ENCODE measurements around the gene PTPN11. TPM values are rescaled to one million over a fixed set of nuclear protein-coding genes. Genes with fewer than 3 reads are reported as not detected.

The PTPN11 gene
- 57.8 TPM for polyA plus RNA-seq (2013)

DNA sequence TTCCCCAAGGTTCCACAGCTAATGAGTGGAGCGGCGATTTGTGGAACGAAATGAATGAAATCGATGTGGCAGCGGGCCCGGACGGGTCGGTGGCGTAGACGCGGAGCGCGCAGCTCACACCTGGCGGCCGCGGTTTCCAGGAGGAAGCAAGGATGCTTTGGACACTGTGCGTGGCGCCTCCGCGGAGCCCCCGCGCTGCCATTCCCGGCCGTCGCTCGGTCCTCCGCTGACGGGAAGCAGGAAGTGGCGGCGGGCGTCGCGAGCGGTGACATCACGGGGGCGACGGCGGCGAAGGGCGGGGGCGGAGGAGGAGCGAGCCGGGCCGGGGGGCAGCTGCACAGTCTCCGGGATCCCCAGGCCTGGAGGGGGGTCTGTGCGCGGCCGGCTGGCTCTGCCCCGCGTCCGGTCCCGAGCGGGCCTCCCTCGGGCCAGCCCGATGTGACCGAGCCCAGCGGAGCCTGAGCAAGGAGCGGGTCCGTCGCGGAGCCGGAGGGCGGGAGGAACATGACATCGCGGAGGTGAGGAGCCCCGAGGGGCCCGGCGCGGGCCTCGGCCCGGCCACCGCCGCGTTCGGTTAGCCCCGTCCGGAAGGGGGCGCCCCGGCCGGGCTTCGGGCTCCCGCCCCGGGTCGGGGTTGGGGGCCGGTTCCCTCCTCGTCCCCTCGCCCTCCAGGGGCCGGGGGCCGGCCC lies at the start of gene PTPN11:
PTPN11 (plus strand) TSS at position 340 of the 689 bp plus-strand sequence; CDS start at position 505, 165 bp downstream.
- CTCF ChIA-PET = interaction anchor here (1.4 kb wide), 1 partner anchor 10 kb away, joined by 3 read pairs; no protein-coding TSS in a partner anchor
- DNase-seq = peak; percentile 82 to 93 (median 90)
- Histone ChIP-seq H3K27me3 (replicated peaks in 2 of 5; ENCODE audit: control insufficient read depth in 4 of 5, insufficient read depth in 5 of 5, low read length in 4 of 5) (no peaks in the 10 kb centered on the region), H3K4me3 (ENCODE audit: control insufficient read depth in 1 of 7, extremely low read depth in 1 of 7, insufficient read depth in 4 of 7, low read depth in 2 of 7, low read length in 6 of 7) (peak within 1 kb of the TSS; percentile 51 to 99 (median 99)), H3K36me3 (ENCODE audit: control insufficient read depth in 4 of 4, insufficient read depth in 4 of 4, low read length in 3 of 4) (peaks cover 0 to 11% (median 0%) of the 10 kb centered on the region in 4 experiments), H3K4me1 (ENCODE audit: control extremely low read depth in 1 of 4, control insufficient read depth in 4 of 4, insufficient read depth in 4 of 4, low read length in 3 of 4) (peaks cover 6 to 27% (median 19%) of the 10 kb centered on the region in 4 experiments), H3K27ac (ENCODE audit: insufficient read depth in 1 of 2, low read depth in 1 of 2, low read length in 2 of 2, poor library complexity in 1 of 2, severe bottlenecking in 2 of 2) (peak within 1 kb of the TSS; percentile 80 to 93), H3K9me3 (ENCODE audit: control extremely low read depth in 1 of 5, control insufficient read depth in 4 of 5, insufficient read depth in 2 of 5, low read depth in 1 of 5, low read length in 4 of 5) (no peaks in the 10 kb centered on the region)
- POLR2A ChIA-PET = no interaction called here
- 0% methylated on average over 59 of the region's 89 CpGs for WGBS (ENCODE audit: insufficient coverage)

DNA sequence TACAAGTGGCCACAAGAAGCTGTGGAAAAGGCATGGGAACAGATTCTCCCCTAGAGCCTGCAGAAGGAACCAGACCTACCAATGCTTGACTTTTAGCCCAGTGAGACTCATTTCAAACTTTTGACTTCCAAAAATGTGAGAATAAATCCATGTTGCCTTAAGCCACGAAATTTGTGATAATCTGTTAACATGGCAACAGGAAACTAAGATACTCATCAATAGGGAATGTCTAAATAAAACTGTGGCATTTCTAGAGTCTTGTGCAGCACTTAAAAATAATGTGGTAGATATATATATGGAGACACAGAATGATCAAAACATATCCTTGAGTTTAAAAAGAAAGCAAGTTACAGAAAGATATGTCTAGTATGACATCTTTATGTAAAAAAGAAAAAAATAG lies 48.5 kb upstream of the PTPN11 start:
- DNase-seq = no peak
- Histone ChIP-seq H3K27ac (ENCODE audit: insufficient read depth in 1 of 2, low read depth in 1 of 2, low read length in 2 of 2, poor library complexity in 1 of 2, severe bottlenecking in 2 of 2) (no peak overlapping the region), H3K4me3 (ENCODE audit: control insufficient read depth in 1 of 7, extremely low read depth in 1 of 7, insufficient read depth in 4 of 7, low read depth in 2 of 7, low read length in 6 of 7) (no peak overlapping the region), H3K36me3 (ENCODE audit: control insufficient read depth in 4 of 4, insufficient read depth in 4 of 4, low read length in 3 of 4) (peaks cover 0 to 7% (median 0%) of the 10 kb centered on the region in 4 experiments), H3K9me3 (ENCODE audit: control extremely low read depth in 1 of 5, control insufficient read depth in 4 of 5, insufficient read depth in 2 of 5, low read depth in 1 of 5, low read length in 4 of 5) (no peaks in the 10 kb centered on the region), H3K27me3 (replicated peaks in 2 of 5; ENCODE audit: control insufficient read depth in 4 of 5, insufficient read depth in 5 of 5, low read length in 4 of 5) (no peaks in the 10 kb centered on the region), H3K4me1 (ENCODE audit: control extremely low read depth in 1 of 4, control insufficient read depth in 4 of 4, insufficient read depth in 4 of 4, low read length in 3 of 4) (no peaks in the 10 kb centered on the region)
- ChIA-PET POLR2A (no interaction called here), CTCF (no interaction called here)
- WGBS (ENCODE audit: insufficient coverage) = 100% methylated on average over 1 of the region's 1 CpG

DNA sequence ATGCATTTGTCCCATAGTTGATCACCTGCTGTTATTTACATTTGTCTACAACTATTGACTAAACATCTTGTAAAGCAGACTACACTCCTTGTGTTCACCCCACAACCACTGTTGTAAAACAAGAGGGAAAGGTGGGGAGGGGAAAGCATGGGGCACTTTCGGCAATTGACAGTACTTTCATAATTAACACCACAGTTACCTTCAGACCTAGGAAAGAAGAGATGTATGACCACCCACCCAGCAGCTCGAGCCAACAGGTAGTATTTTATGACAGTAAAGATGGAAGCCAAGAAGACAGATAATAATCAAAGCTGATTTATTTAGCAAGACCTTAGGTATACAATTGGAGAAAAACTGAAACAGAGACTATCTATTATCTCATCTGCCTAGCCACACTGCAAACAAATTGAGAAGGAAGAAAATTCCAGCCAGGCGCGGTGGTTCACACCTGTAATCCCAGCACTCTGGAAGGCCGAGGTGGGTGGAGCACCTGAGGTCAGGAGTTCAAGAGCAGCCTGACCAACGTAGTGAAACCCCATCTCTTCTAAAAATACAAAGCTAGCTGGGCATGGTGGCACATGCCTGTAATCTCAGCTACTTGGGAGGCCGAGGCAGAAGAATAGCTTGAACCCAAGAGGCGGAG lies 47.8 kb upstream of the PTPN11 start:
- CTCF ChIA-PET = interaction anchor here (1.3 kb wide), 1 partner anchor 20 kb away, joined by 3 read pairs; no protein-coding TSS in a partner anchor
- Histone ChIP-seq H3K36me3 (ENCODE audit: control insufficient read depth in 4 of 4, insufficient read depth in 4 of 4, low read length in 3 of 4) (peaks cover 0 to 7% (median 0%) of the 10 kb centered on the region in 4 experiments), H3K4me1 (ENCODE audit: control extremely low read depth in 1 of 4, control insufficient read depth in 4 of 4, insufficient read depth in 4 of 4, low read length in 3 of 4) (no peaks in the 10 kb centered on the region), H3K27ac (ENCODE audit: insufficient read depth in 1 of 2, low read depth in 1 of 2, low read length in 2 of 2, poor library complexity in 1 of 2, severe bottlenecking in 2 of 2) (no peak overlapping the region), H3K27me3 (replicated peaks in 2 of 5; ENCODE audit: control insufficient read depth in 4 of 5, insufficient read depth in 5 of 5, low read length in 4 of 5) (no peaks in the 10 kb centered on the region), H3K9me3 (ENCODE audit: control extremely low read depth in 1 of 5, control insufficient read depth in 4 of 5, insufficient read depth in 2 of 5, low read depth in 1 of 5, low read length in 4 of 5) (no peaks in the 10 kb centered on the region), H3K4me3 (ENCODE audit: control insufficient read depth in 1 of 7, extremely low read depth in 1 of 7, insufficient read depth in 4 of 7, low read depth in 2 of 7, low read length in 6 of 7) (no peak overlapping the region)
- WGBS (ENCODE audit: insufficient coverage) = 93% methylated on average over 3 of the region's 8 CpGs
- POLR2A ChIA-PET = no interaction called here
- no peak for DNase-seq

DNA sequence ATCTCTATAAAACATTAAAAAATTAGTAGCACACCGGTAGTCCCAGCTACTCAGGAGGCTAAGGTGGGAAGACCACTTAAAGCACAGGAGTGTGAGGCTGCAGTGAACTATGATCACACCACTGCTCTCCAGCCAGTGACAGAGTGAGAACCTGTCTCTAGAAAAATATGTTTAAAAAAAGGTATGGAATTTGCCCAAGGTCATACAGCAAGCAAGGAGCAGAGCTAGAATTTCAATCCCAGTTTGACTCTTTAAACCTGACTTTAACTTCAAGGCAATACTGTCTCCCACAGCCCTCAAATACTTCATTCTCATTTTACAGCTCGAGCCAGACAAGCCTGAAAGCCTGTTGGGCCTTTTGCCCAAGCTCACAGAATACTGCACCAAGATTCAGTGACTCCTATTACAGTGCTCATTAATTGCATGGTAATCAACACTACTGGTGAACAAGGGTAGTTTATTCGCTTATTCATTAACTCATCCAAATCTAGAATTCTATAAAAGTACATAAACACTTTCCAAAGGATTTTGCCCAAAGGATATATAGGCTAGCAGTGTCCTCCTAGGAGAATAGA lies 44.5 kb upstream of the PTPN11 start:
- POLR2A ChIA-PET = no interaction called here
- 100% methylated on average over 2 of the region's 3 CpGs for WGBS (ENCODE audit: insufficient coverage)
- Histone ChIP-seq H3K27me3 (replicated peaks in 2 of 5; ENCODE audit: control insufficient read depth in 4 of 5, insufficient read depth in 5 of 5, low read length in 4 of 5) (no peaks in the 10 kb centered on the region), H3K27ac (ENCODE audit: insufficient read depth in 1 of 2, low read depth in 1 of 2, low read length in 2 of 2, poor library complexity in 1 of 2, severe bottlenecking in 2 of 2) (no peak overlapping the region), H3K4me3 (ENCODE audit: control insufficient read depth in 1 of 7, extremely low read depth in 1 of 7, insufficient read depth in 4 of 7, low read depth in 2 of 7, low read length in 6 of 7) (no peak overlapping the region), H3K9me3 (ENCODE audit: control extremely low read depth in 1 of 5, control insufficient read depth in 4 of 5, insufficient read depth in 2 of 5, low read depth in 1 of 5, low read length in 4 of 5) (no peaks in the 10 kb centered on the region), H3K36me3 (ENCODE audit: control insufficient read depth in 4 of 4, insufficient read depth in 4 of 4, low read length in 3 of 4) (peaks cover 0 to 7% (median 0%) of the 10 kb centered on the region in 4 experiments), H3K4me1 (ENCODE audit: control extremely low read depth in 1 of 4, control insufficient read depth in 4 of 4, insufficient read depth in 4 of 4, low read length in 3 of 4) (no peaks in the 10 kb centered on the region)
- CTCF ChIA-PET = interaction anchor here (0.7 to 1.9 kb wide), 3 partner anchors 12 to 22 kb away, joined by 3 to 4 read pairs (median 4); no protein-coding TSS in a partner anchor
- no peak for DNase-seq

DNA sequence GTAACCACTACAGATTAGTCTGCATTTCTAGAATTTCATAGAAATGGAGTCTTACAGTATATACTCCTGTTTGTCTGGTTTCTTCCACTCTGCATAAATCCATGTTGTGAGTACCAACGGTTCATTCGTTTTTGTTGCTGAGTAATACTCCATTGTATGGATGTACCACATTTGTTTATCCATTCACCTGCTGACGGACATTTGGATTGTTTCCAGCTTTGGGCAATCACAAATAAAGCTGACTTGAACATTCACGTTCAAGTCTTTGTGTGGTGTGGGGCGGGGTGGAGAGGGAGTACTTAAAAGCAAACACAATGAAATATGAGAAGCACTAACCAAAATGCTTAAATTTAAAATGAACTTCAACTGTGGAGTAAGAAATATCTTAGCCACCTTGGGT lies 43.6 kb upstream of the PTPN11 start:
- CTCF ChIA-PET = interaction anchor here (1.9 kb wide), 1 partner anchor 18 kb away, joined by 4 read pairs; no protein-coding TSS in a partner anchor
- Histone ChIP-seq H3K27ac (ENCODE audit: insufficient read depth in 1 of 2, low read depth in 1 of 2, low read length in 2 of 2, poor library complexity in 1 of 2, severe bottlenecking in 2 of 2) (no peak overlapping the region), H3K27me3 (replicated peaks in 2 of 5; ENCODE audit: control insufficient read depth in 4 of 5, insufficient read depth in 5 of 5, low read length in 4 of 5) (no peaks in the 10 kb centered on the region), H3K9me3 (ENCODE audit: control extremely low read depth in 1 of 5, control insufficient read depth in 4 of 5, insufficient read depth in 2 of 5, low read depth in 1 of 5, low read length in 4 of 5) (no peaks in the 10 kb centered on the region), H3K36me3 (ENCODE audit: control insufficient read depth in 4 of 4, insufficient read depth in 4 of 4, low read length in 3 of 4) (peaks cover 0 to 7% (median 0%) of the 10 kb centered on the region in 4 experiments), H3K4me3 (ENCODE audit: control insufficient read depth in 1 of 7, extremely low read depth in 1 of 7, insufficient read depth in 4 of 7, low read depth in 2 of 7, low read length in 6 of 7) (no peak overlapping the region), H3K4me1 (ENCODE audit: control extremely low read depth in 1 of 4, control insufficient read depth in 4 of 4, insufficient read depth in 4 of 4, low read length in 3 of 4) (no peaks in the 10 kb centered on the region)
- POLR2A ChIA-PET = no interaction called here
- 100% methylated on average over 2 of the region's 5 CpGs for WGBS (ENCODE audit: insufficient coverage)
- no peak for DNase-seq

DNA sequence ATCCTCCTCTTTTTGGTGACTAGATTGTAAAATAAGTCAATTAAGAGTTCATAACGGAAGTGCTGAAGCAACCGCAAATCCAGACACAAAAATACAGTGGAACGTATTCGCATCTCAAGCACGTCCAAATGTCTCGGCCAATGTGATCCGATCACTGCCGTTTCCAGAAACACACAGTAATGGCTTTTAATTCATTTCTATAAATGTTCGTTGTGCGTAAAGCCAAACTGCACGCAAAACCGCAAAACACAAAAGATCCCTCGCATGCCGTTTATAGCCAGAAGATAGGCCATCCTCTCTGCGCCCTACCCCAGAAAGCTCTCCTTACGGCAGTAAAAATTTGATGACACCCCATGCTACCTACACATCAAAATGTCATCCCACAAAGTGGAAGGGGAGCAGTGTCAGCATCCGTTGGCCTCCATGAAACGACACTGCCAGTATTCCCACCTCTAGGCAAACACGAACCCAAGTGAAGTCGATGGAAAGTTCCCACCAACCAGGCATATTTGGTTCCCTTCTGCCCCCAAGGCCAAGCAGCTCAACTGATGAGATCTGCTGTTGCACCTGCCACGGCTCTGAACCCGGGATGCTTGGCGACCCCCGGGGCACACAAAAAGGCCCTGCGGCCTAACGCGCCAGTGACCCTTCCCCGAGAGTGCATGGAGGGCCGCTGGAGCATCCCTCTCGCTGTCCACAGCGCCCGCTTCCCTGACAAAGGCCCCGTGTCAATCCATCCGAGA lies 37.9 kb upstream of the PTPN11 start:
- 58% methylated on average over 34 of the region's 34 CpGs for WGBS (ENCODE audit: insufficient coverage)
- H3K4me3 ChIP-seq (ENCODE audit: control insufficient read depth in 1 of 7, extremely low read depth in 1 of 7, insufficient read depth in 4 of 7, low read depth in 2 of 7, low read length in 6 of 7) = peak overlapping the region; percentile 34 to 85 (median 78)
- no peaks in the 10 kb centered on the region for H3K27me3 ChIP-seq (replicated peaks in 2 of 5; ENCODE audit: control insufficient read depth in 4 of 5, insufficient read depth in 5 of 5, low read length in 4 of 5)
- ChIA-PET CTCF (no interaction called here), POLR2A (no interaction called here)
- H3K9me3 ChIP-seq (ENCODE audit: control extremely low read depth in 1 of 5, control insufficient read depth in 4 of 5, insufficient read depth in 2 of 5, low read depth in 1 of 5, low read length in 4 of 5) = no peaks in the 10 kb centered on the region
- H3K27ac ChIP-seq (ENCODE audit: insufficient read depth in 1 of 2, low read depth in 1 of 2, low read length in 2 of 2, poor library complexity in 1 of 2, severe bottlenecking in 2 of 2) = peak overlapping the region; percentile 81 to 87
- no peaks in the 10 kb centered on the region for H3K36me3 ChIP-seq (ENCODE audit: control insufficient read depth in 4 of 4, insufficient read depth in 4 of 4, low read length in 3 of 4)
- H3K4me1 ChIP-seq (ENCODE audit: control extremely low read depth in 1 of 4, control insufficient read depth in 4 of 4, insufficient read depth in 4 of 4, low read length in 3 of 4) = peaks cover 1 to 15% (median 13%) of the 10 kb centered on the region in 4 experiments
- no peak for DNase-seq
